ENCODE results near the gene RRAS2.
"Not testable (repeated sequence)": the region's sequence is repeated elsewhere in the genome, so short reads cannot be mapped to it uniquely, and the experiment has no call there.

The RRAS2 gene

DNA sequence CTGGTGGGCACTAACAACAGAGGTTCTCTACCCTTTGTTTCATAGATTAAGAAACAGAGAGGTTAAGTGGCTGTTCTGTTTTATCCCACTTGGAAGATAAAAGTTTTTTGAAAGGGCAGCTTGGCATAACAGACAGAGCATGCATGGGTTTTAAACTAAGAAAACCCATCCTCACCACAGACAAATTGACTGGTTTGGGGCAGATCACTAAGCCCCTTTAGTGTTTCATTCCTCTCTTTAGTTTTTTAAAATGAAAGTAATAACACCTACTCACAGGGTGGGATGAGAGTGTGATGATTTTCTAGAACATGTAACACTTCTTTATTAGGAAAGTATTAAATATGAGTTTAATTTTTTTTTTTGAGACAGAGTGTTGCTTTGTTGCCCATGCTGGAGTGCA is 12.3 kb upstream of the RRAS2 start:
- DNase-seq (ENCODE audit: low spot score): no peak

- no peak for DNase-seq (ENCODE audit: low spot score)
Measured at GRCh38 chr11:14370496-14370895, 11.5 kb upstream of the RRAS2 start.

DNA sequence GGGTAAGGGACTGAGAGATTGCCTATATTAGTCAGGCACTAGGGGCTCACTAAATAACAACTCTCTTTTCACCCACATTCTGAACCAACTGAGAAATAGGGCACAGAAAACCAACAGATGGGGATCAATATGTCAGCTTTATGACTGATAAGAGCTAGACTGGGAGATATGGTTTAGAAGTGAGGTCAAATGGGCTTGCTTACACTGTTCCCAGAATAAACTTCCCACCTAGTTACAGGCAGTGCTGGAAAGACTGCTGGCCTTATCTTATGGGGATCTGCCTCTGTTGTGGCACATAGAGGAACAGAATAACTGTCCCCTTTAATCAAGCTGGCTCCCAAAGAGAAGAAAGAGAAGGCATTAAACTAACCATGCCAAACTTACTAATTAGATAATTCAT is 10.6 kb upstream of the RRAS2 start:
- DNase-seq (ENCODE audit: low spot score): no peak

- peak; percentile 35 for DNase-seq (ENCODE audit: low spot score)
Measured at GRCh38 chr11:14366936-14367335, 8.0 kb upstream of the RRAS2 start.

DNA sequence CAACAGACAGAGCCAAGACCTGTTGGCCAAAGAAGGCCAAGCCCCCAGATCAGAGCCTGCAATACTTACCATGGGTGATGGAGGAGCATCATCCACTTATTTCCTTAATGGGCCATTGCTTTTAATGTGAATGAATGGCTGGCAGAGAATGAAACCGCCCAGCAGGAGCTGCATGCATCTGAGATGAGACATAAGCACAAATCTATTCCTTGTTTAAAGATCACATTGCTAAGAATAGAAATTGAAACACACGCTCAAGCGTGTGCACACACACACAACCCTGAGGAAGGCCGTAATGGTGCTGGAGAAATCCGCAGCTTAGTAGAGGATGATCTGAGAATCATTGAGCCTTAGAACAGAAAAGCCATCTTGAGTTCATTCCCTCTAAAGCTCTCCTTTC is 5.3 kb upstream of the RRAS2 start:
- no peak for DNase-seq (ENCODE audit: low spot score)

GRCh38 chr11:14362611-14363010 is 3.6 kb upstream of the RRAS2 start:
- no peak for DNase-seq (ENCODE audit: low spot score)

GRCh38 chr11:14361951-14362350 is 3.0 kb upstream of the RRAS2 start:
- DNase-seq (ENCODE audit: low spot score): no peak

DNA sequence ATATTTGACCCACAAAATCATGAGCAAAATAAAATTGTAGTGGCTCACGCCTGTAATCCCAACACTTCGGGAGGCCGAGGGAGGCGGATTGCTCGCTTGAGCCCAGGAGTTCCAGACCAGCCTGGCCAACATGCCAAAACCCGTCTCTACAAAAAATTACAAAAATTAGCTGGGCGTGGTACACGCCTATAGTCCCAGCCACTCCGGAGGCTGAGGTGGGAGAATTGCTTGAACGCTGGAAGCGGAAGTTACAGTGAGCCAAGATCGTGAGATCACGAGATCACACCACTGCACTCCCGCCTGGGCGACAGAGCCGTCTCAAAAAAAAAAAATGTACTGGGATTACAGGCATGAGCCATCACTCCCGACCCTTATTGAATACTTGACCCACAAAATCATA is 2.0 kb upstream of the RRAS2 start:
- DNase-seq (ENCODE audit: low spot score): no peak

DNA sequence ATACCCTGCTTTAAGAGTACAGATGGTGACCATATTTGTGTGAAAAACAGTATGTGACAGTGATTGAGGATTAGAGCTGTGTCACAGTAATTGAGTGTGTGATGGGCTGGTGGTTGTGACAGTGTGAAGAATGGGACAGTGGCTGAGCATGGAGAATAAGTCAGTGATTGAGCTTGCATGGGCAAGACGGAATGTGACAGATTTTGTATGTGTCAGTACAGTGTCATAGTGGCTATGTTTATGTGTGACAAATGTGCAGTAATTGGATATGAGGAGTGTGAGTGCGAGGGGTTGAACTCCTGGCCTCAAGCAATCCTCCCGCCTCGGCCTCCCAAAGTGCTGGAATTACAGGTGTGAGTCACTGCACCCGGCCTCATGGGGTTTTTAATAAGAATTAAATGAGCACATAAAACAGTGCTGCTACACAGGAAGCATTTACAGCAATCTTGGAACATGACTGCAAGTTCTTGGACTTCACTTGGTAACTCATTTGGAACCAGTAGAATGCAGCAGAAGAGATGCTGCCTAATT is 583 bp upstream of the RRAS2 start:
- DNase-seq (ENCODE audit: low spot score): no peak

- DNase-seq (ENCODE audit: low spot score): peak; percentile 36
Measured at GRCh38 chr11:14357881-14358728, 878 bp downstream of the RRAS2 start.

DNA sequence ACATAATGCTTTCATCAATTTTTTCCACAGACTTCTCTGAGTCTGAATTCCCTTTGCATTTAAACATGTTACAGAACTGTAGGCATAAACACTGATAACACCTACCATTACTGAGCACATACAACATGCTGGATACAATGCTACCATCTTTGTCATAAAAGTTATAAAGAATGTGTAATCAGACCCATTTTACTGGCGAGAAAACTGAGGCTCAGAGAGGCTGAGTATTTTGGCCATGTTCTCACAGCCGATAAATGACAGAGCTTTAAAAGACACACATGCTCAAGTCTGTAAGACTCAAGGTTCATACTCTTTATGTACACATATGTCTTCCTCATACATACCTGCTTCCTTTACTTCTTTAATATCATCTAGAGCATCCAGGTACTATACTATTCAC is 2.6 kb downstream of the RRAS2 start:
- DNase-seq (ENCODE audit: low spot score): no peak

DNA sequence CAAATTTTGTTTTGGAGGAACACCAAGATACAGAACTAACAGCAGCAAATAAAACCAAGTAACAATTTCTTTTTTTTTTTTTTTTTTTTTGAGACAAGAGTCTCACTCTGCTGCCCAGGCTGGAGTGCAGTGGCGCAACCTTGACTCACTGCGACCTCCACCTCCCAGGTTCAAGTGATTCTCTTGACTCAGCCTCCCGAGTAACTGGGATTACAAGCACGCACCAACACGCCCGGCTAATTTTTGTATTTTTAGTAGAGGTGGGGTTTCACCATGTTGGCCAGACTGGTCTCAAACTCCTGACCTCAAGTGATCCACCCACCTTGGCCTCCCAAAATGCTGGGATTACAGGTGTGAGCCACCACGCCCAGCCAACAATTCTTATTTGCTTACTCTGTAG is 4.4 kb downstream of the RRAS2 start:
- not testable (repeated sequence) for DNase-seq (ENCODE audit: low spot score)

GRCh38 chr11:14350716-14351238 is 8.2 kb downstream of the RRAS2 start:
- DNase-seq (ENCODE audit: low spot score): no peak

GRCh38 chr11:14350215-14350614 is 8.8 kb downstream of the RRAS2 start:
- DNase-seq (ENCODE audit: low spot score): no peak

- DNase-seq (ENCODE audit: low spot score): no peak
Measured at GRCh38 chr11:14347991-14348390, 11.0 kb downstream of the RRAS2 start.

DNA sequence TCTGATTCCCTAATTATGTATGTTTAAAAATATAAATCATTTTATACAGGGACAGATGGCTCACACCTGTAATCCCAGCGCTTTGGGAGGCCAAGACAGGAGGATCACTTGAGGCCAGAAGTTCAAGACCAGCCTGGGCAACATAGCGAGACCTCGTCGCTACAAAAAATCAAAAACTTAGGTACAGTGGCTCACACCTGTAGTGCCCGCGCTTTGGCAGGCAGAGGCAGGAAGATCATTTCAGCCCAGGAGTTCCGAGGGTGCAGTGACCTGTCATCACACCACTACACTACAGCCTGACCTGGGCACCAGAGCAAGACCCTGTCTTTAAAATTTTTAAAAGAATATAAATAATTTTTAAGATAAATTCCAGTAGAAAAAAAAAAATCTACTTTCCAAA is 11.5 kb downstream of the RRAS2 start:
- DNase-seq (ENCODE audit: low spot score): no peak

GRCh38 chr11:14346303-14346955 is 12.6 kb downstream of the RRAS2 start:
- no peak for DNase-seq (ENCODE audit: low spot score)

- no peak for DNase-seq (ENCODE audit: low spot score)
Measured at GRCh38 chr11:14345668-14346067, 13.3 kb downstream of the RRAS2 start.

- not testable (repeated sequence) for DNase-seq (ENCODE audit: low spot score)
Measured at GRCh38 chr11:14345016-14345415, 14.0 kb downstream of the RRAS2 start.

DNA sequence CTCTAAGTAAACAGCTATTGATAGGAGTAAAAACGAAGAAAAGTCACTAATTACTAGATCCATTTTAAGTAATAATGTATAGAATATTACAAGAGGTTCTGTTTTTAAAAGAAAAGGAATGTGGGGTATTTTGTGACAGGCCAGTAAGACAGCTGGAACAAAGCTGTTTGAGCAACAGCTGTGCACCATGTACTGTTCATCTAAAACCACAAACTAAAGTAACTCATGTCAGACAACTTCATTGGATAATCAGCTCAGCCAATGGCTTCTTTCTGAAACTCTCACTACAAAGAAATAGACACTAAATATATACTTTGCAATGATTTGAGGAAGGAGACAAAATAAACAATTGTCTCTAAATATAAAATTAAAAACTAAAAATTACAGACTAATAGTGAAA is 16.1 kb downstream of the RRAS2 start:
- DNase-seq (ENCODE audit: low spot score): no peak

DNA sequence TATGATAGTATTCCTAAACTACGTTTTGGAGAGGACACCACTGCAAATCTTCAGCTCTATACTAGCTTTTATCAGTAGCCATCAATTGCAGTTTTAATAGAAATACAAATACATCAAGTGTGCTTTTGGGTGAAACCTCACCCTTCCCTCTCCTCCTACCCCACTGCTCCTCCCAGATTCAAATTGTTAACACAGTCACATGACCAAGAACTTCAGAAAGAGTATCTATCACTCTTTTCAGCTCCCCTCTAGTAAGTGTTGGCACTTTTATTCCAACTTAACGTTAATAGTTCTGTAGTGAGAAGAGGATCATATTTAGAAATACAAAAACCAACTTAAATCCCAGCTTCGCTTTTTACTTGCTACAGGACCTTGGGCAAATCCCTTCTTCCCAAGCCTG is 17.0 kb downstream of the RRAS2 start:
- no peak for DNase-seq (ENCODE audit: low spot score)

GRCh38 chr11:14340721-14341120 is 18.3 kb downstream of the RRAS2 start:
- DNase-seq (ENCODE audit: low spot score): no peak

DNA sequence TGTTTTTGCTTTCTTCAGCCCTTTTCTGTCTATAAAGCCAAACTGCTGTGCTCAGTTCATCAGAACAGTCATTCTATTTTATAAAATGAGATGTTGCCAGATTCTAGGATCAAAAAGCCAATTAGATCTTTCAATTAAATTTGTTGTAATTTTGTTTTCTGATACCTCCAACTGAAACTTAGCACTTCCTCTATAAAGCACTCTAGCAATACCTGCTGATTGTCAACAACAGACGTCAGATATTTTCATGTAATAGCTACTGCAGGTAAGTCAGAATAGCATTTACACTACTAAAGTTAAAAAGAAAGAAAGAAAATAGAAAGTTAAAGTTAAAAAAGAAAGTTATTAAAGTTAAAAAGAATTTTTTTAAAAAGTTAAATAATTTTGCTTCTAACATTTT is 19.6 kb downstream of the RRAS2 start:
- DNase-seq (ENCODE audit: low spot score): no peak

Measured in CD4-positive, alpha-beta T cell treated with Interleukin-15 for 4 hours (primary cell).